HUES64 (cell line): ENCODE measurements around the gene HINFP.
"Not testable (repeated sequence)": the region's sequence is repeated elsewhere in the genome, so short reads cannot be mapped to it uniquely, and the experiment has no call there.

ENCODE experiments used
- H3K27ac ChIP-seq: 2 replicates; pipeline ENCODE4 v1.7.0; 2013; ENCODE audit warnings: low read depth, low read length, inconsistent platforms
- H3K27me3 ChIP-seq: 2 replicates; pipeline ENCODE4 v1.6.1; 2013; ENCODE audit warnings: mild to moderate bottlenecking, low read length; ENCODE audit not compliant: insufficient read depth
- H3K36me3 ChIP-seq: 2 replicates; pipeline ENCODE4 v1.6.1; 2013; ENCODE audit warnings: mild to moderate bottlenecking, low read length; ENCODE audit not compliant: insufficient read depth
- H3K4me1 ChIP-seq: 2 replicates; pipeline ENCODE4 v1.6.1; 2013; ENCODE audit warnings: mild to moderate bottlenecking, low read length, moderate library complexity; ENCODE audit not compliant: insufficient read depth
- H3K4me3 ChIP-seq: 2 replicates; pipeline ENCODE4 v1.5.1; 2013; ENCODE audit warnings: mild to moderate bottlenecking, low read length, moderate library complexity
- H3K9ac ChIP-seq: 2 replicates; pipeline ENCODE4 v1.6.1; 2013; ENCODE audit warnings: mild to moderate bottlenecking, low read depth, low read length
- H3K9me3 ChIP-seq: 2 replicates; pipeline ENCODE4 v1.6.1; 2013; ENCODE audit warnings: low read depth, low read length; ENCODE audit not compliant: insufficient read depth
- WGBS: fragments of 150-250, 120-280 bp; methylation state at CpG from one replicate; pipeline ENCODE4 v1.1.7; 2013; ENCODE audit warnings: missing lambda C conversion rate; 5-methylcytosine and 5-hydroxymethylcytosine counted together

HINFP gene

DNA sequence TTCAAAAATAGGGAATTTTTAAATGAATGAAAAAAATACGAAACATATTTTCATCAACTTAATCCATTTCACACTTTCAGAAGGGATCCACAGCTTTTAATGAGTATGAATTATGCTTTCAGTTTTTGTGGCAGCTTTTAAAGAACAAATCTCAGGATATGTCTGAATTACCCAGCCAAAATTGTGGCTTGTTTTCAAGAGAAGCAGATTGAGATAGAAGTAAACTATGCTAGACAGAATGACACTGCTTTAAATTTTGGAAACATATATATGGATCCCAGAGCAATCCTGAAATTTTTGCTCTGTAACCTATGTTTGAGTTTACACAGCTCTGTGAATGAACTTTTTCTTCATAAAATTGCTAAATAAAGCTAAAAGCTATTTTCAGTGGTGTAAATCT, 2.4 kb upstream of the HINFP start:
- Histone ChIP-seq H3K4me1 (peaks cover 4% of the 10 kb centered on the region; the same call in 1 of the 2 replicates), H3K27me3 (no peaks in the 10 kb centered on the region), H3K36me3 (peaks cover 3% of the 10 kb centered on the region), H3K9me3 (no peaks in the 10 kb centered on the region), H3K4me3 (no peak overlapping the region), H3K27ac (no peak overlapping the region), H3K9ac (no peak overlapping the region)
- no CpG with 5 or more reads among the region's 1 CpG for WGBS

GRCh38 chr11:119120639-119121007, 757 bp upstream of the HINFP start:
- Histone ChIP-seq H3K36me3 (peaks cover 10% of the 10 kb centered on the region), H3K4me3 (peak overlapping the region; percentile 65), H3K27me3 (no peaks in the 10 kb centered on the region), H3K27ac (no peak overlapping the region; the same call in 1 of the 2 replicates), H3K4me1 (peaks cover 4% of the 10 kb centered on the region; the same call in 1 of the 2 replicates), H3K9me3 (no peaks in the 10 kb centered on the region), H3K9ac (peak overlapping the region; percentile 76)
- 62% methylated on average over 5 of the region's 5 CpGs for WGBS

DNA sequence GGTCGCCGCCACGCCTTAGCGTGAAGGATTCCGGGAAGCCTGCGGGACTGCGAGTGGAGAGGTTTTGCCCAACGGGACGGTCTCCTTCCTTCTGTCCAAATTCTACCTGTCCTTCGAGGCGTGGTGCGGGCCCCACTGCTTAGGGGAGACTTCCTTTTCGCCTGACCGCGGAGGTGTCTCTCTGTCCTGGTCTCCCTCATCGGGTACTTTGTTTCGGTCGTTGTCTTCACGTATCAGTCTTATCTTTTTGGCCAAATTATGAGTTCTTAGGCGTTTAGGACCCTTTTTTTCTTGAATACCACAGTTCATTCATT, 388 bp downstream of the HINFP start:
- peak overlapping the region; percentile 48; the same call in 1 of the 2 replicates for H3K27ac ChIP-seq
- WGBS, result under 1% methylated on average over 20 of the region's 20 CpGs
- H3K27me3 ChIP-seq, result no peaks in the 10 kb centered on the region

DNA sequence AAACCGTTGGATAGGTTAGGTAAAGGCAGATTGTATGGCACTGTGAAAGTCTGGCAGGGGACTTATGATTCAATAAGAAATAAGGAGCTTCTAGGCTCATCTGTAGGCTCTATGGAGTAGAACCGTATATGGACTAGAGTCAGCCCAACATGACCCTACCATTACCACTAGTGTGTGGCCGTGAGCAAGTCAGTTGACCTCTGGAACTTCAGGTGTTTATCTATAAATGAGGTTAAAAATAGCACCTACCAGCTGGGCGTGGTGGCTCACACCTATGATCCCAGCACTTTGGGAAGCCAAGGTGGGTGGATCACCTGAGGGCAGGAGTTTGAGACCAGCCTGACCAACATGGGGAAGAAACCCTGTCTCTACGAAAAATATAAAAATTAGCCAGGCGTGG, 4.4 kb downstream of the HINFP start:
- Histone ChIP-seq H3K36me3 (peaks cover 37% of the 10 kb centered on the region), H3K9ac (no peak overlapping the region), H3K27ac (no peak overlapping the region), H3K9me3 (no peaks in the 10 kb centered on the region), H3K27me3 (no peaks in the 10 kb centered on the region), H3K4me3 (no peak overlapping the region), H3K4me1 (peaks cover 4% of the 10 kb centered on the region; the same call in 1 of the 2 replicates)
- 93% methylated on average over 6 of the region's 6 CpGs for WGBS

More for the DNA sequence above, 388 bp downstream of the HINFP start:
- H3K9ac ChIP-seq, result peak overlapping the region; percentile 88
- H3K36me3 ChIP-seq, result peaks cover 11% of the 10 kb centered on the region
- H3K4me3 ChIP-seq, result peak overlapping the region; percentile 97
- H3K9me3 ChIP-seq, result no peaks in the 10 kb centered on the region
- peaks cover 4% of the 10 kb centered on the region; the same call in 1 of the 2 replicates for H3K4me1 ChIP-seq

- Histone ChIP-seq H3K4me1 (peaks cover 4% of the 10 kb centered on the region; the same call in 1 of the 2 replicates), H3K36me3 (peaks cover 45% of the 10 kb centered on the region), H3K27ac (no peak overlapping the region), H3K9me3 (no peaks in the 10 kb centered on the region), H3K27me3 (no peaks in the 10 kb centered on the region), H3K4me3 (no peak overlapping the region), H3K9ac (no peak overlapping the region)
- WGBS, result 94% methylated on average over 4 of the region's 5 CpGs
These were observed 5.4 kb downstream of the HINFP start for GRCh38 chr11:119126675-119127268.

DNA sequence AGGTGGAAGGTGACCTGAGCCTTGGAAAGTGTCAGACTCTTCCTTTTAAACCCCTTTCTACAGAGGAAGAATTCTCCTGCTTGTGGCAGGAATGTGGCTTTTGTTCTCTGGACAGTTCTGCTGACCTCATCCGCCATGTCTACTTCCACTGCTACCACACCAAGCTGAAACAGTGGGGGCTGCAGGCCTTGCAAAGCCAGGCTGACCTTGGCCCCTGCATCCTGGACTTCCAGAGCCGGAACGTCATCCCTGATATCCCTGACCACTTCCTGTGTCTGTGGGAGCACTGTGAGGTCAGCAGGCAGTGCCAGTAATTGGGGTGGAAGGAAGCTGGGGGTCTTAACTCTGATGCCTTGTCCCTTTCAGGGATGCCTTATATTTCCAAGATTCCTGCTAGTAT, 9.3 kb downstream of the HINFP start:
- WGBS, result 95% methylated on average over 3 of the region's 3 CpGs
- H3K36me3 ChIP-seq, result peaks cover 66% of the 10 kb centered on the region
- no peaks in the 10 kb centered on the region for H3K27me3 ChIP-seq

DNA sequence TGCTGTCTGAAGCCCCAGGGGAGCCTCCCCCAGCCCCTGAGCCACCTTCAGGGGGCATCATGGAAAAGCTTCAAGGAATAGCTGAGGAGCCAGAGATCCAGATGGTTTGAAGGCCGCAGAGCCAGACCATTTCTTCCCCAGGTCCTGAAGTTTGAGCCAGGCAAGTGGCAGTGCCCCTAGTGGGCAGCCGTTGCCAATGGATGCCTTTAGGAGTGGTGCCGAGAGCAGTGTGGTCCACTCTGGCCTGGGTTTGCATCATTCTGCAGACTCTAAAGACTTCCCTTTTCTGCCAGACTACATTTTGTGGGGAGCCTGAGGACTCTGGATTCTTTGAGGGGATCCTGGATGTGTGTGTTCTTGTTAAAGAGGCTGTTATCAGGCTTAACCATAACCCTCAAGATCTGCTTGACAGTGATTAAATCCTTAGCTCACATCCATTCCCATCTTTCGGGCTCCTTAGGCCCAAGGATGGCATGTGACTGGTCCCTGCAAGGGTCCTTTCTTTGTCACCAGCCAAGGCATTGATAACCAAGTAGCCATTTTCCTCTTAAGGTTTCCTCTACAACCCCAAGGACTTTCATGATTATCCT, 13.1 kb downstream of the HINFP start:
- Histone ChIP-seq H3K4me1 (no peaks in the 10 kb centered on the region), H3K4me3 (no peak overlapping the region), H3K9ac (no peak overlapping the region), H3K9me3 (no peaks in the 10 kb centered on the region), H3K27me3 (no peaks in the 10 kb centered on the region), H3K36me3 (peaks cover 51% of the 10 kb centered on the region), H3K27ac (no peak overlapping the region)
- 91% methylated on average over 4 of the region's 4 CpGs for WGBS

More for the DNA sequence above, 9.3 kb downstream of the HINFP start:
- Histone ChIP-seq H3K9ac (0 out of 2 replicates have a peak overlapping the region, but pooled peaks have one; percentile 11), H3K4me1 (no peaks in the 10 kb centered on the region), H3K4me3 (no peak overlapping the region), H3K27ac (no peak overlapping the region), H3K9me3 (no peaks in the 10 kb centered on the region)

- H3K9ac ChIP-seq, H3K4me1 ChIP-seq, H3K36me3 ChIP-seq, H3K27ac ChIP-seq, H3K27me3 ChIP-seq, H3K9me3 ChIP-seq, H3K4me3 ChIP-seq: not testable (repeated sequence)
- WGBS, result 89% methylated on average over 9 of the region's 10 CpGs
These were observed 17.9 kb downstream of the HINFP start for GRCh38 chr11:119139276-119139675.

DNA sequence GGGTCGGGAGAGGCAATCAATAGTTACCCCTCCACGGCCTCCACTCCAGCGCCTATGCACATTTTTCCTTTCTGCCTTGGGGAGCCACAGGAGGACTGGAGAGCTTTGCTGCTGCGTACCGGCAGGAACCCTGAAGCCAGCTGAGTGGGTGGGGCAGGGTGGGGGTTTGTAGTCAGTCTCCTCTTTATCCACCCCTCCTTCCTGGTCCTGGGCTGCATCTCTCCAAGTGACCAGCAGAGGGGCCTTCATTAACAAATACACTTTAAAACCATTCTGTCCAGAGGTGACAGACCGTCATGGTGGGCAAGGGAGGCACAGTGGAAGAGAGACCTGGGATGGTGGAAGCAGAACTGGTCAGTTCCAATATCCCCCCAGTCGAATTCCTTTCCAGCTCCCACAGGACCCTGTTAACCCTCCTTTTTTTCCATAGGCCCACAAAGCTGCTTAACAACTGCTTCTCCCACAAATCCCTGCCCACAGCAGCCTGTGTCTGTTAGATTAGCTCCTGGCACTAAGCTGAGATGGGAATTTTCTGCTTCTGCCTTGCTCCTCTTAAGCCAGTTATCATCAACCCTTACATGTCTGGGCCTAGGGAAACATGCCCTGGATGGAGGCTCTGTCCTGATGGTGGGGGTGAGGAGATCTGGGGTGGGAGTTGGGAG, 23.6 kb downstream of the HINFP start:
- no peak overlapping the region for H3K4me3 ChIP-seq
- peaks cover 30% of the 10 kb centered on the region for H3K27me3 ChIP-seq
- H3K9ac ChIP-seq, result no peak overlapping the region
- peaks cover 10% of the 10 kb centered on the region for H3K4me1 ChIP-seq
- 19% methylated on average over 5 of the region's 7 CpGs for WGBS
- no peak overlapping the region for H3K27ac ChIP-seq
- no peaks in the 10 kb centered on the region for H3K36me3 ChIP-seq
- H3K9me3 ChIP-seq, result no peaks in the 10 kb centered on the region

GRCh38 chr11:119145551-119145950, 24.2 kb downstream of the HINFP start:
- Histone ChIP-seq H3K36me3 (no peaks in the 10 kb centered on the region), H3K27ac (no peak overlapping the region), H3K9me3 (no peaks in the 10 kb centered on the region), H3K9ac (no peak overlapping the region), H3K4me3 (no peak overlapping the region), H3K4me1 (peaks cover 10% of the 10 kb centered on the region), H3K27me3 (peaks cover 36% of the 10 kb centered on the region)
- WGBS, result 67% methylated on average over 3 of the region's 3 CpGs

- Histone ChIP-seq H3K4me1 (peaks cover 10% of the 10 kb centered on the region), H3K27ac (no peak overlapping the region), H3K4me3 (no peak overlapping the region; the same call in 1 of the 2 replicates), H3K36me3 (no peaks in the 10 kb centered on the region), H3K9ac (no peak overlapping the region), H3K9me3 (no peaks in the 10 kb centered on the region), H3K27me3 (peaks cover 50% of the 10 kb centered on the region)
- 35% methylated on average over 6 of the region's 6 CpGs for WGBS
These were observed 26.4 kb downstream of the HINFP start for GRCh38 chr11:119147604-119148333.
